Muscle of arm (tissue), 12 donors: Measurements from ENCODE around the gene KRT83. TPM values are rescaled to one million over a fixed set of nuclear protein-coding genes. Genes with fewer than 3 reads are reported as not detected.
"Not testable (repeated sequence)": the region's sequence is repeated elsewhere in the genome, so short reads cannot be mapped to it uniquely, and the experiment has no call there.

Source experiments
- DNase-seq: peaks from one replicate; pipeline ENCODE4 v3.0.0-alpha.2; 2013
- polyA plus RNA-seq, 12 donors: library from polyadenylated mRNA; unstranded; fragments of 120-200 nt; gene quantifications; one replicate each; pipeline ENCODE4 v1.2.1, GENCODE V29; 2013; ENCODE audit not compliant: insufficient read length in 12 of 12

KRT83 gene
- polyA plus RNA-seq, 12 donors: 0.09 TPM; not detected in 11

- DNase-seq: no peak
Measured at GRCh38 chr12:52333321-52333720, 12.1 kb upstream of the KRT83 start.

DNA sequence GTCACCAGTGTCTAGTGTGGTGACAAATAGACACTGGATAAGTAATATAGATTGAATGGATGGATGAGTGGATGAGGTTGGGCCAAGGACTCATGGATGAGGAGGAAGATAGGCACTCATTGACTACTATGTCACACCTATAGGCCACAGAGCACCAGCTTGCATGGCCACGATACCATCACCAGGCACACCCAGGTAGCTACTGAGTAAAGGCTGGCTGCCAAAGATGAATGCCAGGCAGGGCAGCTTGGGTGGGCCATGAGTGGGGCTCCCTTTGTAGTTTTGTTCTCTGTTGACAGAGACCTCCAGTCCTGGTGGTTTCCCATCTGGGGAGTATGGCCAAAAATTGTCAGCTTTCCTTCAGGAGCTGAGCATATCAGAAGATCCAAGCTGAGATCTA lies 11.2 kb upstream of the KRT83 start:
- DNase-seq: no peak

DNA sequence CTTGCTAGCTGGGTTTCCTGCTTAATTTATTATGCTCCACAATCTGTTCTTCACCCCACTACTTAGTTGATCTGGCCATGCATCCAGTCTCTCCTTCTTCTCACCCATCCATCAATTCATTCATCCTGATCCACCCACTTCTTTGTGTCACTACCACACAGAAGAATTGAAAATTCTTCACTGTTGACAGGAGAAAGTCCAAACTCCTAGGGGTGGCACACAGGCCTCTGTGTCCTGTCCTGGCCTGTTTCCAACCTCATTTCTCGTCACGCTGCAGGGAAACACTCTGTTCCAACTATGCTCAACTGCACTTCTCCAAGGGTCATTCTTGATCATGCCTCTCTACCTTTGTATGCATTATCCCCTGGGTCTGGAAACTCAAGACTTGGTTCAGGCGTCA lies 10.6 kb upstream of the KRT83 start:
- DNase-seq: no peak

- DNase-seq: no peak
Measured at GRCh38 chr12:52331039-52331438, 9.8 kb upstream of the KRT83 start.

DNA sequence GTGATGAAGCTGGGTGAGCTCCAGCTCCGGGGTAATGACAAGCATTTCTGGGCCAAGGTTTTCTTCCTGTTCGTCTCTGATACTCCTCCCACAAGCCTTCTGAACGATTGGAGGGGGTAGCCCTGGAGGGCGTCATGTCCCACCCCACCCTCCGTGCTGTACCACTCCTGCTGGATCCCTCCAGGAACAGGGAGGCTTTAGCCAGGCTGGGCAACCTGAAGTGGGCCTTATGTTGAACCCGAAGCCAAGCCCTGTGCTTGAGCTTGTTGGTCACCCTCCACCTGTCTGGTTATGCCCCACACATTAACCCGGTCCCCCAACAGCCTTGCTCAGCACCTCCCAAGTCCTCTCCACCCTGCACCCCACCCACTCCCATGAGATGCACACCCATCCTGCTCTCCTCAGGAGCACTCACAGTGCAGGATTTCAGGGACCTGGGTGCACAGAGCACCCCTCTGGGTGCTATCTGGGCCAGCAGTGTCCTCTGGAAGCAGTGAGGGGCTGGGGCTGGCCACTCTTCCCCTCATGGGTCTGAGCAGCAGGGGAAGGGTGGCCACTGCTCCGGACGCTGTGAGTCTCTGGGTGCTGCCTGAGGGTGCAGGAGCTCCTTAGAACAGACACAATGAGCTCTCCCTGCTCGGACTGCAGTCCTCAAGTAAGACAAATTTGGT lies 6.8 kb upstream of the KRT83 start:
- DNase-seq: no peak

GRCh38 chr12:52327052-52327829 lies 6.0 kb upstream of the KRT83 start:
- no peak for DNase-seq

DNA sequence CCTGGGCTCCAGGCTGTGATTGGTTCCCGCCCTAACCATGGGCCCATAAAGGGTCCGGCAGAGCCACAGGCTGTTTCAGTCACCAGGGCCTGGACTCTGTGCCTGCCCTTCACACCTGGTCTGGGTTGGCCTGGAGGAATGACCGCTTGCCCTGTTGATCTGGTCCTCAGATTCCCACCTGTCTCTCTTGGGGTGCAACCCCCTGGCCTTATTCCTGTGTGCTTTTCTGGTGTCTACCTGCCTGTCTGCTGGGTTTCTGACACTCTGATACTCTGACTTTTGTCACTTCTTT lies 2.9 kb upstream of the KRT83 start:
- no peak for DNase-seq

- DNase-seq: no peak
Measured at GRCh38 chr12:52323416-52324152, 2.4 kb upstream of the KRT83 start.

- DNase-seq: no peak
Measured at GRCh38 chr12:52323001-52323400, 1.8 kb upstream of the KRT83 start.

GRCh38 chr12:52322069-52322468 lies 871 bp upstream of the KRT83 start:
- DNase-seq: no peak

DNA sequence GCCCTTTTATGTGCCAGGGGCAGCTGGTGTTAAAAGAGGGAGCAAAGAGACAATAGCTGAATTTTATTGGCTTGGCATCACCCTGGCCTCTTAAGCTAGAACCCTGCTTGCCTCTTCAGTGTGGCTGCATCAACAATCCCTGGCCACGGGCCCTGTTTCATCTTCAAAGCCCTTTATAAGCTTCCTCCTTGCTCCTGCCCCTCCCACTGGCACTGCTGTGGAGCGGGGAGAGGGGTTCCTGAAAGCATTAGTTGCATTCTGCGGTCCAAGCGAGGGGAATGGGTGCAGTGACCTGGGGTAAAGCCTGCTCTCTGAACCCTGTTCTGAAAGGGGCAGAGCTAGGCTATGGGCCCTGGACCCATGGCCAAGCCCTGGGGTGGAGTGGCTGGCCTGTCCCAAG lies 220 bp upstream of the KRT83 start:
- DNase-seq: no peak

DNA sequence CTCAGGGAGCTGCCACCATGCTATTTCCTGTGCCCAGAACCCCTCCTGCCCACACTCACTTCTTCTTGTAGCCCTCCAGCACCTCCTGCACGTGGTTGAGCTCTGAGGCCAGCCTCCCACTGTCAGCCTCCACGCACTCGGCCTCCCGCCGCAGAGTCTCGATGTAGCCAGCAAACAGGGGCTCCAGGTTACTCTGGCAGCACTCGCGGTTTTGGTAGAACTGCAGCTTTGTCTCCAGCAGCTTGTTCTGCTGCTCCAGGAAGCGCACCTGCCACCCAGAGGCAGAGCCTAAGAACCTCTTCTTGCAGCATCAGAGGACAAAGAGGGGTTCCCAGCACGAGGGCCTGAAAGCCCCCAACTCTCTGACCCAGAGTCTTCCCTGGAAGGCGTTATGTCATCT lies 2.1 kb downstream of the KRT83 start:
- no peak for DNase-seq

DNA sequence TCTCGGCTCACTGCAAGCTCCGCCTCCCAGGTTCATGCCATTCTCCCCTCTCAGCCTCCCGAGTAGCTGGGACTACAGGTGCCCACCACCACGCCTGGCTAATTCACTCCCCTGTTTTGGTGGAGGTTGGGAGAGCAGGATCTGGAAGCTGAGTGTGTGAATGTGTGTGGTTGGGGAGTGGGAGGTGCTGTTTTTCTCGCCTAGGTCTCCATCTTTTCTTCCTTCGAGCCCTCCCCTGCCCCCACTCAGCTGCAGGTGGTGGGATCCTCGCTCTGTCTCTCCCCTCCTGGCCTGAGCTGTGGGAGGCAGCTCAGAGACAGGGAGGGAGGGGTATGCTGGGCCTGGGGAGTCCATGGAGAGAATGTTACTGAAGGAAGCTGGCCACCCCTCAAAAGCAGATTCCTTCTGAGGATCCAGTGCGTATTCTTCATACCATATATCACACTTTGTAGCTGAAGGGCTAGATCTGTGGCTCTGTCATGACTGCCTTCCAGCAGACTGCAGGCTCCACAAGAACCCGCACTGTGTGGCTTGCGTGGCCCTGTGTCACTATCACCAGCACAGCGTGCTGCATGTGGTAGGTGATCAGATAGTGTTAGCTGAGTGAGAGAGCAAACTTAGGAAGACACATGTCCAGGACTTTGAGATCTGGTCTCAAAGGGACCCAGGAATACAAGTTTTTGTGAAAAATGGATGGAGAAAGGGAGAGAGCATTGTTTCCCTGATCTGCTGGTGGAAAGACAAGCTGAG lies 2.8 kb downstream of the KRT83 start:
- no peak for DNase-seq

DNA sequence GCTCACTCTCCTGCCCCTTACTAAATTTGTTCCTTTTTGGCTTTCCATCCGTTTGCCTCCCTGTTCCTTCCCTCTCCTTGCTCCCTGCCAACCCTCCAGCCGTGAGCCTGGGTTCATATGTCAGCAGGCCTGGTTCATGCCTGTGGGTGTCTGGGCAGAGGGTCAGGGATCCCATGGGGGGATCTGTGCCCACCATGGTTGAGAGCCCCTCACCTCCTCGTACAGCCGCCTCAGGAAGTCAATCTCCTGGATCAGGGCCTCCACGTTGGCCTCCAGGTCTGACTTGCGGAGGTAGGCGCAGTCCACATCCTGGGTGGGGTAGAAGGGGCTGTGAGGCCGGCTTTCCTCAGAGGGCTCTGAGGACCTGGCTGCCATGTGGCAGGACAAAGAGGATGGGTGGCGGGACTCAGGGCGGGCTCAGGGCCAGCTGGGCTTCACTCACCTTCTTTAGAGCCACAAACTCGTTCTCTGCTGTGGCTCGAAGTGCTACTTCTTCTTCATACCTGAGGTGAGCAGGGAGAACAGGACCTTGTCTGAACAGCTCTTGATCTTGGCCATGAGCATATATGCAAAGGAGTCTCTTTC lies 3.6 kb downstream of the KRT83 start:
- no peak for DNase-seq

- no peak for DNase-seq
Measured at GRCh38 chr12:52316701-52317100, 4.5 kb downstream of the KRT83 start.

DNA sequence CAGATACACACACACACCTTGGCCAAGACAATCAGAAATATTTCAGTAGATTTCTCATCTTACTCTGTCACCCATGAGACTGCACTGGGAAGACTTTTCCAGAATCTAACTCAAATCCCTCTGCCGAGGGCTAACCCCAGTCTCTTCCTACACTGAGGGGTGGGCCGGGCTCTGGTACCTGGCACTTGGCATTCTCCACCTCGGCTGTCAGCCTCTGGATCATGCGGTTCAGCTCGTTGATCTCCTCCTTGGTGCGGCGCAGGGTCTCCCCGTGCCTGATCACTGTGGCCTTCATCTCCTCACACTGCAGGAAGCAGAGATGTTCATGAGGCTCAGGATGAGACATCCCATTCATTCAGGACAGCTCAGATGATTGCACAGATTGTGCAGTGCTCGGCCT lies 4.9 kb downstream of the KRT83 start:
- DNase-seq: no peak

GRCh38 chr12:52315721-52316120 lies 5.5 kb downstream of the KRT83 start:
- not testable (repeated sequence) for DNase-seq

- DNase-seq: no peak
Measured at GRCh38 chr12:52314511-52314910, 6.7 kb downstream of the KRT83 start.

DNA sequence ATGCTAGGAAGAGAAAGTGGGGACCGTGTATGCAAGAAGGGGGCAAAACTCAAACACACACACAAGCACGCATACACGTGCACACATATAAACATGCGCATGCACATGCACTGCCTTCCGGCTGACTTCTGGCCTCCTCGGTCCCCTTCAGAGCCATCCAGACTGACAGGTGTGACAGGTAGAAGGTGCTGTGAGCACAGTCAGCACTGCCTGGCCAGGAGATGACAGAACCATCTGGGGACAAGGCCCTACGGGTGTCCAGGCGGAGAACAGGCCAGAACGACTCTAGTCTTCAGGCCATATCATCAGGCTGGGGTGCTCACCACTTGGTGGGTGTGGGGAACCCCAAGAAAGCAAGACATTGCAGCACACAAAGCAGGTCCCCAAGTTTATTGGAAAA lies 7.3 kb downstream of the KRT83 start:
- DNase-seq: no peak

GRCh38 chr12:52313461-52313860 lies 7.7 kb downstream of the KRT83 start:
- DNase-seq: no peak

DNA sequence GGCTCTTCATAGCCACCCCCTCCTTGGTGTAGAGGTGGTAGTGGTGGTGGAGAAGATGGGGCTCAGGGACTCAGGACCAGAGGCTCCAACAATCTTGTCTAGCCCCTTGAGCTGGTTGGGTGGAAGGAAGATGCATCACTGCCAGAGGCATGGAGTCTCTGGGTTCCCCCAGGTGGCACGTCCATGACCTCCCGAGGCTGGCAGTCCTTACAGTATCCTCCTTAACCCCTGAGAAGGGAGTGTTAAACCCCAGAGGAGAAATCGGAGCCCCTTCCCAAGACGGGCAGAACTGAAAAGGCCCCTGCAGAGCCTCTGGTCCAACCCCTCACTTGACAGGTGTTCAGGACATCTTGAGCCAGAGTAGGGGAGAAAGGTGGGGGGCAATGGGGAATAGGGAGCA lies 9.1 kb downstream of the KRT83 start:
- no peak for DNase-seq

DNA sequence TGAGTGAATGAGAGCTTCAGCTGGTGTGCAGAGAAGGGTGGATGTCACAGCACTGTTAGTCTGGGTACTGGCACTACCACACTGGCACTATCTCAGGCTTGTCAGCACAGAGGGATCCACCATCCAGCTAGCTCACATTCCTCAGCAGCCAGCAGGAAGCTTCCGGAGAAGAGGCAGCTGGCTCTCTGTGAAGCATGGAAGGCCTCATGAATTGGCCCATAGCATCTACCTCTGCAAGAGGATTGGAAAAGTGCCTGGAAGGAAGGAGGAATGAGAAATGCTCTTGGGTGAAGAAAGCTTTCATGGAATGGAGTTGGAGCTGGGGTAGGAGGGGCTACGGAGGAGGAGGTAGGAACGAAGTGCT lies 9.9 kb downstream of the KRT83 start:
- no peak for DNase-seq
